Measurements from ENCODE around the gene FCRLA.

FCRLA gene

GRCh38 chr1:161727256-161727924 lies 20.4 kb downstream of the FCRLA start:
- TF ChIP-seq REST (IDR thresholded peaks at IDR 0.05; ENCODE audit: low read depth) (no peak), TCF12 (IDR thresholded peaks at IDR 0.05; ENCODE audit: low read depth) (0 out of 2 replicates have a peak, but pooled peaks have one; percentile 25)

- TF ChIP-seq TAF1 (IDR thresholded peaks at IDR 0.05; ENCODE audit: low read depth) (no peak), FOXM1 (IDR thresholded peaks at IDR 0.05; ENCODE audit: borderline replicate concordance, low read depth) (no peak)
Measured at GRCh38 chr1:161728376-161729226, 21.6 kb downstream of the FCRLA start.

GRCh38 chr1:161730050-161730564 lies 23.1 kb downstream of the FCRLA start:
- TF ChIP-seq REST (IDR thresholded peaks at IDR 0.05; ENCODE audit: low read depth) (no peak), EP300 (IDR thresholded peaks at IDR 0.05; ENCODE audit: borderline replicate concordance) (no peak), MAX (IDR thresholded peaks at IDR 0.05) (no peak), USF1 (IDR thresholded peaks at IDR 0.05) (no peak), NFIC (IDR thresholded peaks at IDR 0.05) (no peak), TEAD4 (IDR thresholded peaks at IDR 0.05) (no peak), TAF1 (IDR thresholded peaks at IDR 0.05; ENCODE audit: low read depth) (no peak), EGR1 (IDR thresholded peaks at IDR 0.05) (no peak), CEBPB (IDR thresholded peaks at IDR 0.05) (no peak), CREB1 (IDR thresholded peaks at IDR 0.05; ENCODE audit: low read depth) (no peak), TCF12 (IDR thresholded peaks at IDR 0.05; ENCODE audit: low read depth) (no peak), FOXM1 (IDR thresholded peaks at IDR 0.05; ENCODE audit: borderline replicate concordance, low read depth) (no peak)

- TF ChIP-seq YY1 (IDR thresholded peaks at IDR 0.05; ENCODE audit: low read depth) (no peak), CREB1 (IDR thresholded peaks at IDR 0.05; ENCODE audit: low read depth) (no peak)
Measured at GRCh38 chr1:161731241-161731640, 24.2 kb downstream of the FCRLA start.

- no peak for TF ChIP-seq MAX (IDR thresholded peaks at IDR 0.05)
- TF ChIP-seq EP300 (IDR thresholded peaks at IDR 0.05; ENCODE audit: borderline replicate concordance) = no peak
- TF ChIP-seq EGR1 (IDR thresholded peaks at IDR 0.05) = no peak
- TF ChIP-seq TAF1 (IDR thresholded peaks at IDR 0.05; ENCODE audit: low read depth) = no peak
- TF ChIP-seq REST (IDR thresholded peaks at IDR 0.05; ENCODE audit: low read depth) = no peak
Measured at GRCh38 chr1:161731981-161732718, 25.1 kb downstream of the FCRLA start.
